ENCODE data around the gene SNTB2.
"Not testable (repeated sequence)": the region's sequence is repeated elsewhere in the genome, so short reads cannot be mapped to it uniquely, and the experiment has no call there.

The SNTB2 gene

GRCh38 chr16:69286941-69287713, 100.2 kb downstream of the SNTB2 start:
- peak; percentile 74 for DNase-seq (ENCODE audit: low spot score)

DNA sequence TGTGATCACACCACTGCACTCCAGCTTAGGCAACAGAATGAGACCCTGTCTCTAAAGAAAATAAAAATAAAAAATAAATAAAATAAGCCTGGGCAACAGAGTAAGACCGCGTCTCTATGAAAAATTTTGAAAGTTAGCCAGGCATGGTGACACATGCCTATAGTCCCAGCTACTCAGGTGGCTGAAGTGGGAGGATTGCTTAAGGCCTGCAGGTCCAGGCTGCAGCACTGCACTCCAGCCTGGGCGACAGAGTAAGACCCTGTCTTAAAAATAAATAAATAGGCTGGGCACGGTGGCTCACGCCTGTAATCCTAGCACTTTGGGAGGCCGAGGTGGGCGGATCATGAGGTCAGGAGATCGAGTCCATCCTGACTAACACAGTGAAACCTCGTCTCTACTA, 104.7 kb downstream of the SNTB2 start:
- DNase-seq (ENCODE audit: low spot score) = not testable (repeated sequence)

DNA sequence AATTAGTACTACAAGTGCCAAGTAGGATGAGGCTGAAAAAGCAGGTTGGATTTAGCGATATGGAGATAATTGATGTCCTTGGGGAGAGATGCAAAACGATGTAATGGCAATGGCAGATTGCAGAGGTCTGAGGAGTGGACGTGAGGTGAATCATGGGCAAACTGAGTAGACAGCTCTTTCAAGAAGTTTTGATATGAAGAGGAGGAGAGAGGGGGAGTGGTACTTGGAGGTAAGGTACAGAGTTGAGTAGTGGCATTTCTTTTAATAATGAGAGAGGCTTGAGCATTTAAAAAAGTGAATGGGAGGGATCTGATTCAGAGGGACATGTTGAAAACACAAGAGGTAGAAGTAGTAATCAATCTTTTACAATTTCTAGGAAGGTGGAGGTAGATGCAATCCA, 106.4 kb downstream of the SNTB2 start:
- no peak for DNase-seq (ENCODE audit: low spot score)

- no peak for DNase-seq (ENCODE audit: low spot score)
Observed at GRCh38 chr16:69294051-69294450, 107.1 kb downstream of the SNTB2 start.

GRCh38 chr16:69296771-69297170, 109.8 kb downstream of the SNTB2 start:
- DNase-seq (ENCODE audit: low spot score) = not testable (repeated sequence)

GRCh38 chr16:69298261-69298660, 111.3 kb downstream of the SNTB2 start:
- DNase-seq (ENCODE audit: low spot score) = no peak

DNA sequence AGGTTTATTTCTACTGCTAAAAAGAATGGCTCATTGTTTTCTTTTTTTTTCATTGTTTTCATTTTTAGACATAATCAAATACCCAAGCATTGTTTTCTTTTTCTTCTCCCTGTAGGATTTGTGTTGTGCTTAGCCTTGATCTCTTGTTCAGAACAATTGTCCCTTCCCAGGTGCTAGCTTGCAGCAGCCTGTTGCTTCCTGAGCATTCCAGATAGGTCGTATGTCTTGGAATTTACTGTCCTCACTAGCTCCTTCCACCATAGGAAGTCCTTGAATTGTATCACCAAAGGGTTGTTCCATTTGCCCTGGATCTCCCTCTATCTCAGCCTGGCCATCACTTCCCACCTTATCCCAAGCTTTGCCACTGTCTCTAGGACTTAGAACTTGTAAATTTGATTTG, 114.2 kb downstream of the SNTB2 start:
- DNase-seq (ENCODE audit: low spot score) = no peak

- DNase-seq (ENCODE audit: low spot score) = no peak
Observed at GRCh38 chr16:69301861-69302260, 114.9 kb downstream of the SNTB2 start.

GRCh38 chr16:69302301-69302700, 115.3 kb downstream of the SNTB2 start:
- DNase-seq (ENCODE audit: low spot score) = no peak

- no peak for DNase-seq (ENCODE audit: low spot score)
Observed at GRCh38 chr16:69306031-69306430, 119.1 kb downstream of the SNTB2 start.

DNA sequence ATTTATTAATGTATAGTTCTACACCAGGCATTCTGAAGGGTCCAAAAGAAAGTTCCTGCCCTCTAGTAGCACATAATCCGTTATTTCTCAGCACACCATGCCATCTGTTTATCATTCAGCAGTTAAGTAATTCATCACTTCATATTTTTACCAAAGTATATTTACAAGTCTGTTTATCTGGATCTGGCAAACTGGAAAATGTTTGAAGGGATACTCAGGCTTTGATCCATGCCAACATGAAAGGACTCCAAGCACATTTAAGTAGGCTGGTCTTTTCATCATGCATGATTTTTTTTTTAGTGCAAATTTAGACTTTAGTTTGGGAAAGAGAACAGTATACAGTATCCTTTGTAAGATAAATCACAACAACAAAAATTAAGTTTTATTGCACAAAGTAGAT, 120.1 kb downstream of the SNTB2 start:
- DNase-seq (ENCODE audit: low spot score) = no peak

DNA sequence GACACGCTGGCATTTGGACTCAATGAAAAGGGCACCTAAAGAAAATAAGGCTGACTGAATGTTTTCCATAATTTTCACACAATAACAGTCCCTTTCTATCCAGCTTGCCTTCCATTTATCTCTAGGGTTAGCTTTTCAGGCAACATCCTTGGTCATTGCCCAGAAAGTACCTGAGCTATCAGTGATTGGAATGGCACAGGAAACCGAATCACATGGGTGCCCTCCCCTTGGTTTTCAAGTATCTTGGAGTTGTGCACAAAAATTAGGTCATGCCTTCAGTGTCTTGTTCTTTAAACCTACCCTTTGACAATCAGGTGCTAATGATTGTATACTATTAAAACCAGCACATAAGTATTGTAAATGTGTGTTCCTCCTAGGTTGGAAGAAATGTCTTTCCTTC, 120.9 kb downstream of the SNTB2 start:
- no peak for DNase-seq (ENCODE audit: low spot score)

DNA sequence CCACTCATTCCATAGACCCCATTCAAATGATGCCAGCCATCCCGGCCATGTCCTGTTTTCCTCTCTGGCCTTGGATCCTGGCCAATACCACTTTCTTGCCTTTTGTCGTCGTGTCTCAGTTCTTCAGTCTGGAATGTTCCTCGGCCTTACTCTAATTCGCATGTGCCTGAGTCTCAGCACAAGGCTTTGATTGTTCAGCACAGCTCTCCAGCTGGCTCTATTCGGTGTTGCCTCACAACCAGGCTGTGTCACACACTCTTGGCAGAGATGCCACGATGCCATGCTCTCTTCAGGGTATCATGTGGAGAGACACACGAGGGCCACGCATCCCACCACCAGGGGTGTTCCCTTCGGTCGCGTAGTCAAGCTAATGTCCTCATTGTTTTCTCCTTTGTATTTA, 122.4 kb downstream of the SNTB2 start:
- peak; percentile 89 for DNase-seq (ENCODE audit: low spot score)

GRCh38 chr16:69310653-69311532, 123.9 kb downstream of the SNTB2 start, which contains the start of gene VPS4A:
VPS4A (plus strand) TSS chr16:69311350; CDS start chr16:69311512, 162 bp downstream.
- peak; percentile 96 for DNase-seq (ENCODE audit: low spot score)

GRCh38 chr16:69311533-69312387, 124.8 kb downstream of the SNTB2 start:
- DNase-seq (ENCODE audit: low spot score) = no peak

GRCh38 chr16:69313469-69313868, 126.5 kb downstream of the SNTB2 start:
- DNase-seq (ENCODE audit: low spot score) = no peak

DNA sequence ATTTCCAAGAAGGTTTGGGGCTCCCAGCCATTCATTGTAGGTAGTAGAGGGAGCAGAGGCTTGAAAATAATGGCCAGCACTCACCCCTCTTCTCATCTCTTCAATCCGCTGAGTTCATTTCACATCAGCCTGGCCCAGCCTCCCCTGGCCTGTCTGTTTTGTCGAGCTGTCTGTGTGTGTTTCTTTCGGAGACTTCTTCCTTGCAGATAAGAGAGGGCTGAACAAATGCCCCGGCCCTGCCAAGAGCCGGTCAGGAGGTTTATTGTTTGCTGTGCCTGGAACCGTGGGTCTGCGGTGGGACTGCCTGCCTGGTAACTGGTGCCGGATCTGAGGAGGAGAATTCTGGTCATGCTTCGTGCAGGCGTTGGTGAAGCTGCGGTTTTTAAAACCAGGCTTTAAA, 127.6 kb downstream of the SNTB2 start:
- peak; percentile 46 for DNase-seq (ENCODE audit: low spot score)

DNA sequence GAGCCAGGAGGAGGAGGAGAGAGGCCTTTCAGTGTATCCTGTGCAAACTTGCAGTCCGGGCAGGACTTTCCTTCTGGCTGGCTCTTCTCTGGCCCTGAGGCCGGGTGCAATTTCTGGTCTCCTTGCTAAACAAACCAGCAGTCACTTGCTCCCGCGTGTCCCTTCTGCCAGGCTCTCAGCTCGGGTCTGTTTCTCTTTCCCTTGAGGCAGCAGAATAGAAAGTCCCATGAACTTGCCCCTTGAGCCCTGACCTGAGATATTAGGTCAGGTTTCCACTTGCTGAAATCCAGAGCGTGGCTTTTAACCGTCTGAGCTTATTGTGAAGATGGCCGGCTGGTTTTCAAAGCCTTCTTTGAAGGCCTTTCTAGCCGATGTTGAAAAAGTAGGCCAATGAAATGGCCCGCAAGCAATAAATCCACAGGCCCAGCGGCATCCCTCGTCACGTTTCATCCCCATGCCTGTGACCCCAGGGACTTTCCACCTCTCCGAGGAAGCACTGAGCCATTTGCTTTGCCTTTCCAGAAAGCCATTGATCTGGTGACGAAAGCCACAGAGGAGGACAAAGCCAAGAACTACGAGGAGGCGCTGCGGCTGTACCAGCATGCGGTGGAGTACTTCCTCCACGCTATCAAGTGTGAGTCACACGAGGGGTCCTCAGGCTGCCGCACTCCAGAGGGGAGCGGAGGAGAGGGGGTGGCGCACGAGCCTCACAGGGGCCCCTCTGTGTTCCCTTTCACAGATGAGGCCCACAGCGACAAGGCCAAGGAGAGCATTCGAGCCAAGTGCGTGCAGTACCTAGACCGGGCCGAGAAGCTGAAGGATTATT, 128.7 kb downstream of the SNTB2 start:
- DNase-seq (ENCODE audit: low spot score) = no peak

- no peak for DNase-seq (ENCODE audit: low spot score)
Observed at GRCh38 chr16:69316595-69317034, 129.7 kb downstream of the SNTB2 start.

DNA sequence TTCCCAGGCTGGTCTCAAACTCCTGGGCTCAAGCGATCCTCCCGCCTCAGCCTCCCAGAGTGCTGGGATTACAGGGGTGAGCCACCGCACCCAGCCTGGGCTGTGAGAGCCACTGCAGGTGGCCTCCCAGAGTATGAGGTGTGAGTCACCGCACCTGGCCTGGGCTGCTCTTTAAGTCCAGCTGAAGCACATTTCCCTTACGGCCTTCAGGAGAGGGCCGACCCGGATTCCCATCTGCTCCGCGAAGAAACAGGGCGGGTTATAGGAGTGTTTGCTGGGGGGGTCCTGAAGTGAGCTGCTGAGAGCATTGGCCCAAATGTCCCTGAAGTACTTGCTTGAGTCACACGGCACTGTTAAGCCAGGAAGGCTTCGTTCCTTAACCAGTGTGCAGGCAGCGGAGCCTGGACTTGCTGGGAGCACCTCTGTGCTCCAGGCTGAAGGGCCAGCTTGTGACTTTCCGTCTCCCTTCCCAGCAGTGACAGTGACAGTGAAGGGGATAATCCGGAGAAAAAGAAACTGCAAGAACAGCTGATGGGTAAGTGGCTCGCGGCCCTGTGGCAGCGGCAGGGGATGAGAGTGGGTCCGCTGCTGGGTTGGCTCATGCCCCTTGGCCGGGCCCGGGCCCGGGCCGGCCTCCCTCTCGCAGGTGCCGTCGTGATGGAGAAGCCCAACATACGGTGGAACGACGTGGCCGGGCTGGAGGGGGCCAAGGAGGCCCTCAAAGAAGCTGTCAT, 131.4 kb downstream of the SNTB2 start:
- DNase-seq (ENCODE audit: low spot score) = no peak

DNA sequence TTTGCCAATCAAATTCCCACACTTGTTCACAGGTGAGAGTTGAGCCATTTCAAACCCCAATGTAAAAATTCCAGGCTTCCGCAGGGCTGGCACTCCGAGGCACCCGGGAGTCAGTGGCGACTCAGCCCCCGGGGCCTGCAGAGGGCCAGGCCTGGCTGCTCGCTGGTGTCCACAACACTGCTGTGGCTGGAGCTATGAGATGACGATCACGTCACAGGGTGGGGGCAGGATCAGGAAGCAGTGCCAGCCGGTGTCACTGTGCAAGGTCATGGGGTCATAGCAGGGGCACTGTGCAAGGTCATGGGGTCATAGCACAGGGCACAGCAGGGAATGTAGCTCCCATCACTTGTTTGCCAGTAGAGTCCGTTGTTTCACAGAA, 131.9 kb downstream of the SNTB2 start:
- no peak for DNase-seq (ENCODE audit: low spot score)
